GM13977 (cell line): ENCODE results near the gene AIFM3.

ENCODE experiments used
- DNase-seq: peaks from one replicate; pipeline ENCODE4 v3.0.0; 2012; ENCODE audit warnings: low spot score
- CTCF ChIP-seq: IDR thresholded peaks from 2 replicates; pipeline ENCODE4 v1.5.1; 2012; ENCODE audit warnings: mild to moderate bottlenecking, control low read depth; ENCODE audit not compliant: insufficient read depth; ENCODE audit errors: extremely low read depth, missing control alignments
- in situ Hi-C: fragments of 300-500 bp; cut with MboI; formaldehyde crosslinking; loops from one replicate; pipeline ENCODE4 v1.12.0; 2022; ENCODE audit warnings: low sequenced_read_pairs, low pct_unique_long_range_greater_than_20kb, mixed read lengths, inconsistent platforms; ENCODE audit not compliant: unreplicated experiment

The AIFM3 gene

GRCh38 chr22:20966883-20967696 is at the start of gene AIFM3:
AIFM3 (plus strand) TSS chr22:20967255; CDS start chr22:20967945, 690 bp downstream.
- TF ChIP-seq CTCF = no peak
- no peak for DNase-seq
- in situ Hi-C loops = no loop called here

- no peak for TF ChIP-seq CTCF
- DNase-seq = no peak
- in situ Hi-C loops = no loop called here
These were observed 48.3 kb upstream of the AIFM3 start for GRCh38 chr22:20918663-20919218.

- TF ChIP-seq CTCF = no peak
- in situ Hi-C loops = no loop called here
- DNase-seq = no peak
These were observed 47.3 kb upstream of the AIFM3 start for GRCh38 chr22:20919718-20920117.

GRCh38 chr22:20920881-20921203 is 46.2 kb upstream of the AIFM3 start:
- in situ Hi-C loops = no loop called here

GRCh38 chr22:20922141-20922751 is 44.8 kb upstream of the AIFM3 start:
- in situ Hi-C loops = no loop called here
- no peak for DNase-seq
- no peak for TF ChIP-seq CTCF

More at GRCh38 chr22:20920881-20921203, 46.2 kb upstream of the AIFM3 start:
- no peak for DNase-seq
- TF ChIP-seq CTCF = no peak

GRCh38 chr22:20926243-20926642 is 40.8 kb upstream of the AIFM3 start:
- no peak for TF ChIP-seq CTCF
- no peak for DNase-seq
- in situ Hi-C loops = no loop called here
